OCI-LY1 (cell line): ENCODE results near the gene FBL.

Source experiments
- H2AFZ ChIP-seq: fragments of 200-600 bp; sonication (generic), shearing (Covaris generic); 2 replicates; pipeline ENCODE4 v1.6.0; 2014; ENCODE audit warnings: antibody characterized with exemption, mild to moderate bottlenecking, low read length
- H3F3A ChIP-seq: fragments of 200-600 bp; sonication (generic), shearing (Covaris generic); 2 replicates; pipeline ENCODE4 v1.6.0; 2014; ENCODE audit warnings: mild to moderate bottlenecking, antibody characterized with exemption, low read length, moderate library complexity; ENCODE audit not compliant: insufficient read depth
- H3K27ac ChIP-seq: fragments of 200-600 bp; sonication (generic); 2 replicates; pipeline ENCODE4 v1.5.1; 2014; ENCODE audit warnings: low read length, mixed run types, mild to moderate bottlenecking, low read depth; ENCODE audit not compliant: poor library complexity, severe bottlenecking
- H3K27me3 ChIP-seq: fragments of 200-600 bp; sonication (generic); 2 replicates; pipeline ENCODE4 v1.6.0; 2014; ENCODE audit warnings: antibody characterized with exemption, mild to moderate bottlenecking, low read length, moderate library complexity; ENCODE audit not compliant: insufficient read depth
- H3K36me3 ChIP-seq: fragments of 200-600 bp; sonication (generic); 2 replicates; pipeline ENCODE4 v1.6.1; 2014; ENCODE audit warnings: mild to moderate bottlenecking, antibody characterized with exemption, low read length, moderate library complexity, mixed read lengths; ENCODE audit not compliant: insufficient read depth
- H3K4me1 ChIP-seq: fragments of 200-600 bp; sonication (generic); 2 replicates; pipeline ENCODE4 v1.5.1; 2014; ENCODE audit warnings: mild to moderate bottlenecking, low read length, moderate library complexity; ENCODE audit not compliant: insufficient read depth, severe bottlenecking
- H3K4me2 ChIP-seq: fragments of 200-600 bp; sonication (generic), shearing (Covaris generic); 2 replicates; pipeline ENCODE4 v1.6.1; 2014; ENCODE audit warnings: low read length
- H3K4me3 ChIP-seq: fragments of 200-600 bp; sonication (generic); 2 replicates; pipeline ENCODE4 v1.5.1; 2014; ENCODE audit warnings: low read length, low read depth, mild to moderate bottlenecking, mixed read lengths; ENCODE audit not compliant: poor library complexity, severe bottlenecking
- H3K79me2 ChIP-seq: fragments of 200-600 bp; shearing (Covaris generic); 2 replicates; pipeline ENCODE4 v1.6.1; 2016; ENCODE audit warnings: mixed run types, low read length, mixed read lengths; ENCODE audit not compliant: insufficient read depth
- H3K9ac ChIP-seq: fragments of 200-600 bp; sonication (generic), shearing (Covaris generic); 2 replicates; pipeline ENCODE4 v1.6.1; 2014; ENCODE audit warnings: mild to moderate bottlenecking, low read length, mixed read lengths
- H3K9me2 ChIP-seq: fragments of 200-600 bp; sonication (generic), shearing (Covaris generic); 2 replicates; pipeline ENCODE4 v1.6.1; 2014; ENCODE audit warnings: low read depth, mild to moderate bottlenecking, low read length, mixed read lengths
- H3K9me3 ChIP-seq: fragments of 200-600 bp; shearing (Covaris generic); 2 replicates; pipeline ENCODE4 v1.6.1; 2014; ENCODE audit warnings: low read length, mixed read lengths
- H4K20me1 ChIP-seq: fragments of 200-600 bp; sonication (generic), shearing (Covaris generic); 2 replicates; pipeline ENCODE4 v1.6.0; 2016; ENCODE audit warnings: mild to moderate bottlenecking, low read length; ENCODE audit not compliant: insufficient read depth
- CTCF ChIP-seq: fragments of 200-600 bp; sonication (generic), shearing (Covaris generic); IDR thresholded peaks from 2 replicates; pipeline ENCODE4 v1.5.1; 2017; ENCODE audit warnings: mild to moderate bottlenecking, antibody characterized with exemption, low read length, moderate library complexity, mixed read lengths
- EZH2 ChIP-seq: fragments of 200-600 bp; sonication (generic), shearing (Covaris generic); IDR thresholded peaks from 2 replicates; pipeline ENCODE4 v1.8.0; 2017; ENCODE audit warnings: borderline replicate concordance, mixed run types, mild to moderate bottlenecking, antibody characterized with exemption, low read length, moderate library complexity, mixed read lengths

Gene FBL

DNA sequence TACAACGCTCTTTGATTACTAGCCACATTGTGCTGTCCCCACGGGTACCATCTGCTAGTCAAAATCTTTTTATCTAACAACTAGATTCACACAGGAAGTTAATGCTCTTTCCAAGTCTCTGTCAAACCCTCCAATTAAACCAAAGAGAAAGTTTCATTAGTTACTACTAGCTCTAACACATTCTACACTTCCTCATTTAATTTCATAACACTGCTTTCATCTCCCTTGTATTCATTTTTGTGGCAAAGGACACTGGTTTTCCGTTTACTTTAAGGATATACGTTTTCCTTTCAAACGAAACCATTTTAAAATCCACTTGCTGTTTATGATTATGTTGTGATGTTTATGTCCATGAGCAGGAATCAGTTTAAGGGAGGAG, 17.5 kb downstream of the FBL start:
- Histone ChIP-seq H3F3A (no peaks in the 10 kb centered on the region), H3K36me3 (peaks cover 67% of the 10 kb centered on the region), H3K4me3 (no peak overlapping the region), H3K9me3 (no peaks in the 10 kb centered on the region), H3K27ac (peak overlapping the region; percentile 26), H3K27me3 (no peaks in the 10 kb centered on the region), H3K9me2 (no peaks in the 10 kb centered on the region), H4K20me1 (no peaks in the 10 kb centered on the region), H2AFZ (no peak overlapping the region), H3K9ac (no peak overlapping the region), H3K4me2 (no peak overlapping the region), H3K4me1 (peaks cover 11% of the 10 kb centered on the region), H3K79me2 (no peaks in the 10 kb centered on the region)
- no peak for TF ChIP-seq CTCF
- no peak for TF ChIP-seq EZH2

GRCh38 chr19:39828015-39828653, 18.0 kb downstream of the FBL start:
- Histone ChIP-seq H3K36me3 (peaks cover 67% of the 10 kb centered on the region), H3K4me3 (no peak overlapping the region), H3K4me2 (no peak overlapping the region), H3K9me2 (no peaks in the 10 kb centered on the region), H4K20me1 (no peaks in the 10 kb centered on the region), H3K27me3 (no peaks in the 10 kb centered on the region), H3K4me1 (peaks cover 11% of the 10 kb centered on the region), H2AFZ (no peak overlapping the region), H3K9me3 (no peaks in the 10 kb centered on the region), H3K9ac (no peak overlapping the region), H3F3A (no peaks in the 10 kb centered on the region), H3K79me2 (no peaks in the 10 kb centered on the region), H3K27ac (no peak overlapping the region)
- no peak for TF ChIP-seq EZH2
- TF ChIP-seq CTCF: no peak

DNA sequence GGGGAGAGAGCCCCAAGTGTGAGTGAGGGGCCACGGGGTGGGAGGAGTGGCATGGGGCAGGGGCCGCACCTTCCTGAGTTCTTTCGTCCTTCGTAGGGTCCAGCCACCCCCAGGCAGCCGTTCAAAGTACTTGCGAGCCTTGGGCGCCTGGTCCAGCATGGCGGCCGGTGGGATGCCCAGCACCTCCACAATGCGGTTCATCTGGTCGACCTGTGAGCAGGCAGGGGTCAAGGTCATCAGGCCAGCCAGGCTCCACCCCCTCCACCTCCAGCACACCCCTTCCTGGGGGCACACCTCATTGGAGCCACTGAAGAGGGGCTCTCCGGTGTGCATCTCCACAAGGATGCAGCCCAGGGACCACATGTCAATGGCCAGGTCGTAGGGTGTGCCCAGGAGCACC, 19.0 kb downstream of the FBL start:
- Histone ChIP-seq H3K9ac (no peak overlapping the region), H3K36me3 (peaks cover 67% of the 10 kb centered on the region), H3K4me1 (peaks cover 7% of the 10 kb centered on the region), H3K9me2 (no peaks in the 10 kb centered on the region), H2AFZ (no peak overlapping the region), H4K20me1 (no peaks in the 10 kb centered on the region), H3F3A (no peaks in the 10 kb centered on the region), H3K4me2 (no peak overlapping the region), H3K9me3 (no peaks in the 10 kb centered on the region), H3K79me2 (no peaks in the 10 kb centered on the region), H3K27me3 (no peaks in the 10 kb centered on the region), H3K27ac (no peak overlapping the region), H3K4me3 (no peak overlapping the region)
- TF ChIP-seq EZH2: no peak
- no peak for TF ChIP-seq CTCF
